C1 segment of cervical spinal cord (tissue), 14 donors: Measurements from ENCODE around the gene PIK3CG.
"Not testable (repeated sequence)": the region's sequence is repeated elsewhere in the genome, so short reads cannot be mapped to it uniquely, and the experiment has no call there.

Experiments used
- DNase-seq, 14 donors: peaks; one replicate each; lab custom pipeline; 2025; lab: John Stamatoyannopoulos, UW

The PIK3CG gene

GRCh38 chr7:106885652-106886051, 20.6 kb downstream of the PIK3CG start:
- DNase-seq, result no peak

- no peak for DNase-seq
These were observed 22.3 kb downstream of the PIK3CG start for GRCh38 chr7:106887421-106887820.

GRCh38 chr7:106888204-106888603, 23.1 kb downstream of the PIK3CG start:
- DNase-seq, result no peak

GRCh38 chr7:106890952-106891351, 25.9 kb downstream of the PIK3CG start:
- no peak for DNase-seq

- DNase-seq, result no peak
These were observed 26.7 kb downstream of the PIK3CG start for GRCh38 chr7:106891548-106892410.

- DNase-seq, result no peak
These were observed 28.5 kb downstream of the PIK3CG start for GRCh38 chr7:106893591-106893990.

- DNase-seq, result no peak
These were observed 30.3 kb downstream of the PIK3CG start for GRCh38 chr7:106895246-106895864.

GRCh38 chr7:106896231-106896630, 31.1 kb downstream of the PIK3CG start:
- no peak for DNase-seq

GRCh38 chr7:106897553-106897952, 32.5 kb downstream of the PIK3CG start:
- DNase-seq, result not testable (repeated sequence)

- DNase-seq, result not testable (repeated sequence)
These were observed 33.9 kb downstream of the PIK3CG start for GRCh38 chr7:106898967-106899366.

GRCh38 chr7:106901828-106902441, 36.9 kb downstream of the PIK3CG start:
- no peak for DNase-seq

GRCh38 chr7:106905734-106906133, 40.7 kb downstream of the PIK3CG start:
- no peak for DNase-seq

GRCh38 chr7:106911959-106912358, 46.9 kb downstream of the PIK3CG start:
- no peak for DNase-seq

GRCh38 chr7:106914018-106914607, 49.0 kb downstream of the PIK3CG start:
- no peak for DNase-seq

GRCh38 chr7:106915407-106915806, 50.3 kb downstream of the PIK3CG start:
- no peak for DNase-seq

- DNase-seq, result no peak
These were observed 50.8 kb downstream of the PIK3CG start for GRCh38 chr7:106915873-106916272.

- DNase-seq, result no peak
These were observed 51.6 kb downstream of the PIK3CG start for GRCh38 chr7:106916679-106917078.

- DNase-seq, result no peak
These were observed 53.9 kb downstream of the PIK3CG start for GRCh38 chr7:106918991-106919390.

GRCh38 chr7:106924468-106924867, 59.4 kb downstream of the PIK3CG start:
- DNase-seq, result not testable (repeated sequence)

- DNase-seq, result no peak
These were observed 61.8 kb downstream of the PIK3CG start for GRCh38 chr7:106926892-106927291.

GRCh38 chr7:106927536-106927935, 62.5 kb downstream of the PIK3CG start:
- no peak for DNase-seq

- not testable (repeated sequence) for DNase-seq
These were observed 64.5 kb downstream of the PIK3CG start for GRCh38 chr7:106929616-106930015.
